ENCODE measurements around the gene IRX4.

GRCh38 chr5:1883120-1883924, 597 bp upstream of the IRX4 start:
- TF ChIP-seq POLR2AphosphoS5 (IDR thresholded peaks at IDR 0.05) (no peak), EP300 (IDR thresholded peaks at IDR 0.05) (no peak)
